GM19452 (cell line): ENCODE results near the gene CLCN1.

Experiments
- ATAC-seq: cut with Tn5 transposase; IDR thresholded peaks from one replicate; pipeline ENCODE4 v1.9.1; 2021; ENCODE audit not compliant: unreplicated experiment

The CLCN1 gene

GRCh38 chr7:143331179-143331801 is 15.4 kb downstream of the CLCN1 start:
- no peak for ATAC-seq

- ATAC-seq, result no peak
Observed at GRCh38 chr7:143334244-143334643, 18.3 kb downstream of the CLCN1 start.

DNA sequence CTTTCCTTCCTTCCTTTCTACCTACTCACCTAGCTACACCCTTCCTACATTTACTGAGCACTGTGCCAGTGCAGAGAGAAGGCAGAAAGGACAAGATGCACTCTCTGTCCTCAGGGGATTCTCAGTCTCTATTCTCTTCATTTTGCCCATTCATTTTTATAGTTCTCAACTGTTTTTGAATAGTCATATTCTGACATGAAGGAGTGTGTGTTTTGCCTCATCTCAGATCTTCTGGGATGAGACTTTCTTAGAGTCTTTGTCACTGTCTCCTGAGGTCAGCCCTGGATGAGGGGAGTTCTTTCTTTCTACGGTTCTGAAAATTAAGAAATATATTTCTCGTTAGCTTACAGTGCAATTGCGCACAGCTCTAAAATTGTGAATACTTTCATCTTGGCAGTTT is 21.3 kb downstream of the CLCN1 start:
- ATAC-seq, result no peak

GRCh38 chr7:143341842-143342241 is 25.9 kb downstream of the CLCN1 start:
- no peak for ATAC-seq

DNA sequence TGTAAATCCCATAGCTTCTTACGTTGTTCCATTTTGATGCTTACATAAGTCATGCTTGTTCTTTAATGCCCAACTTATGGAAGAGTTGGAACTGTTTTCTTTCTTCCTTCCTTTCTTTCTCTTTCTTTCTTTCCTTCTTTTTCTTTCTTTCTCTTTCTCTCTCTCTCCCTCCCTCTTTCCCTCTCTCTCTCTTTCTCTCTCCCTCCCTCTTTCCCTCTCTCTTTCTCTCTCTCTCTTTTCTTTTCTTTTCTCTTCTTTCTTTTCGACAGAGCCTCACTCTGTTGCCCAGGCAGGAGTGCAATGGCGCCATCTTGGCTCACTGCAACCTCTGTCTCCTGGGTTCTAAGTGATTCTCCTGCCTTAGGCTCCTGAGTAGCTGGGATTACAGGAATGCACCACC is 27.7 kb downstream of the CLCN1 start:
- ATAC-seq, result no peak

DNA sequence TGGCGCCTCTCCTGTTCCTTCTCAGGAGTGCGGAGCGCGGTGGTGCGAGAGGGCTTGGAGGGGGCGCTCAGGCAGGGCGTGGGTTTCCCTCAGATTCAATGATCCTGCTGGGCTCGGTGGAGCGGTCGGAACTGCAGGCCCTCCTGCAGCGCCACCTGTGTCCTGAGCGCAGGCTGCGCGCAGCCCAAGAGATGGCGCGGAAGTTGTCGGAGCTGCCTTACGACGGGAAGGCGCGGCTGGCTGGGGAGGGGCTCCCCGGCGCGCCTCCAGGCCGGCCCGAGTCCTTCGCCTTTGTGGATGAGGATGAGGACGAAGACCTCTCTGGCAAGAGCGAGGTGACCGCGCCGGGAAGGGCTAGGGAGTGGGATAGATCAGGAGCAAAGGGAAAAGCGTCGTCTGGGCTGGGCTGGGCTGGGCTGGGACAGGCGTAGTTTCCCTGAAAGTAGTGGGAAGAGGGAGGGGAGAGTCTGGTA is 29.6 kb downstream of the CLCN1 start:
- peak; percentile 75 for ATAC-seq

- ATAC-seq, result no peak
Observed at GRCh38 chr7:143346018-143346417, 30.1 kb downstream of the CLCN1 start.

DNA sequence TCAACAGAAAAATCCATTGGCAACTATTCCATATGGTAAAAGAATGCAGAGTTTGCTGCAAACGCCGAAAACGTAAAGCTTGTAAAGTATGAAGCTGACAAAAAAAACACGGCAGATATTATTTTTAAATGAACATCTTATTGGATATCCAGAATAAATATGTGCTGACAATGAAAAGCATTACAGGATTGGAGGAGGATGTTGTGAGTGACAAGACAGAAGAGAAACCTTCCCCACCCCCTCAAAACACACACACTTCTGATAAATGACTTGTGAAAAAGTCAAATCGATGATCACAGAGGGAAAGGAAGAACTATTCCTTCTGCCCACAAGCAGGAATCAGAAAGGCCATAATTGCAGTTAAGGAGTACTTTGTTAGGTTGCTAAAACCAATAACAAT is 32.0 kb downstream of the CLCN1 start:
- ATAC-seq, result no peak

GRCh38 chr7:143351060-143351459 is 35.1 kb downstream of the CLCN1 start:
- no peak for ATAC-seq

GRCh38 chr7:143351574-143351973 is 35.7 kb downstream of the CLCN1 start:
- ATAC-seq, result no peak

- no peak for ATAC-seq
Observed at GRCh38 chr7:143352531-143353002, 36.7 kb downstream of the CLCN1 start.

GRCh38 chr7:143354376-143354775 is 38.5 kb downstream of the CLCN1 start:
- no peak for ATAC-seq

GRCh38 chr7:143354965-143355364 is 39.1 kb downstream of the CLCN1 start:
- ATAC-seq, result no peak

GRCh38 chr7:143355450-143356385 is 39.8 kb downstream of the CLCN1 start:
- ATAC-seq, result no peak

- ATAC-seq, result no peak
Observed at GRCh38 chr7:143356414-143357050, 40.6 kb downstream of the CLCN1 start.

DNA sequence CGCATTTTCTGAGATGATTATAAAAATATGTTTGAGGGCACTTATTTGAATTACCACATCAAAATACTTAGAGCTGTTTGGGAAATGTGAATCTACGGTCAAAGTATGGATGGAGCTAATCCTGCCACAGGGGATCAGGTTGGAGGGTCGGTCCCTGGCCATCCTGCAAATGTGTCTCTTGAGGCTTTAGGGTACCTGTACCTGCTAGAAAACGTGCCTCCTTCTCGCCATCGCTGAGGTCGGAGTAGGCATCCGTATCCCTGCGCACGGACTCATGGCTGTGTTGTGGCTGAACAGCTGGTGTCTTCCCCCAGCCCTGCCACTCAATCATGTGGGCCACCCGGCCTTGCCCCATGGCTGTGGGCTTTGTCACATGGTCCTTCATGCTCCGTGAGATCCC is 42.7 kb downstream of the CLCN1 start:
- no peak for ATAC-seq

GRCh38 chr7:143359771-143360353 is 44.0 kb downstream of the CLCN1 start:
- no peak for ATAC-seq

GRCh38 chr7:143360788-143361551 is 45.1 kb downstream of the CLCN1 start:
- no peak for ATAC-seq

DNA sequence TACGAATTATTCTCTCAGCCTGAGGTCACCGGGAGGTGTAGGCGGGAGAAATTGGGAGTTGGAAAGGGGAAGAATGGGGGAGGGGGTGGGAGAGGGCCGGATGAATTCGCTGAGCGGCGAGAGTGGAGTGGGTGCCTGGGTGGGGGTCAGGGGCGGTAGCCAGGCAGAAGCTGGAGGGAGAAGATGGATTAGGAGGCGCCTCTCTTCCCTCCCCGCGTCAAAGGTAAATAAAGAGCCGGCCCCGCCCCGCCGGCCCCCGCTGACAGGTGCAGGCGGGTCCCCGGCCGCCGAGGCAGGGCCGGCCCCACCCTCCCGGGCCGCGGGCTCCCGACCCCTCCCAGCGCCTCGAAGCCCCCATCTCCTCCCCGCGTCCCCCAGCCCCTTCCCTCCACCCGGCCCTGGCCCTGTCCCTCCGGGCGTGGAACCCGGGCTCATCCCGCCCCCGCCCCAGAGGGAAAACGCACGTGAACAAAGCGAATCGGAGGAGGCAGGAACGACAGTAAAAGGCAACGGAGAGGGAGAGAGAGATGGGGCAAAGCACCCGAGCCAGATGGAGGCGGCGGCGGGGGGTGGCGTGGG is 45.7 kb downstream of the CLCN1 start:
- ATAC-seq, result no peak
